Retinal pigment epithelial cell (primary cell): ENCODE data around the gene KRTAP4-3.
"Not testable (repeated sequence)": the region's sequence is repeated elsewhere in the genome, so short reads cannot be mapped to it uniquely, and the experiment has no call there.

ENCODE experiments used
- DNase-seq: peaks from one replicate; pipeline ENCODE4 v3.0.0-alpha.2; 2010; ENCODE audit warnings: low read depth
- H3K4me3 ChIP-seq: 2 replicates; pipeline ENCODE4 v1.5.1; 2011; ENCODE audit warnings: mild to moderate bottlenecking, low read length, control low read depth, moderate library complexity
- TF ChIP-seq, protein P1 (sequence below): conservative IDR thresholded peaks from 2 replicates; pipeline ENCODE4 v1.5.1; 2011; ENCODE audit warnings: low read depth, low read length, control low read depth, inconsistent platforms

Gene KRTAP4-3

GRCh38 chr17:41190328-41190727, 22.3 kb upstream of the KRTAP4-3 start:
- no peak overlapping the region for H3K4me3 ChIP-seq
- no peak for DNase-seq
- TF ChIP-seq, protein P1, sequence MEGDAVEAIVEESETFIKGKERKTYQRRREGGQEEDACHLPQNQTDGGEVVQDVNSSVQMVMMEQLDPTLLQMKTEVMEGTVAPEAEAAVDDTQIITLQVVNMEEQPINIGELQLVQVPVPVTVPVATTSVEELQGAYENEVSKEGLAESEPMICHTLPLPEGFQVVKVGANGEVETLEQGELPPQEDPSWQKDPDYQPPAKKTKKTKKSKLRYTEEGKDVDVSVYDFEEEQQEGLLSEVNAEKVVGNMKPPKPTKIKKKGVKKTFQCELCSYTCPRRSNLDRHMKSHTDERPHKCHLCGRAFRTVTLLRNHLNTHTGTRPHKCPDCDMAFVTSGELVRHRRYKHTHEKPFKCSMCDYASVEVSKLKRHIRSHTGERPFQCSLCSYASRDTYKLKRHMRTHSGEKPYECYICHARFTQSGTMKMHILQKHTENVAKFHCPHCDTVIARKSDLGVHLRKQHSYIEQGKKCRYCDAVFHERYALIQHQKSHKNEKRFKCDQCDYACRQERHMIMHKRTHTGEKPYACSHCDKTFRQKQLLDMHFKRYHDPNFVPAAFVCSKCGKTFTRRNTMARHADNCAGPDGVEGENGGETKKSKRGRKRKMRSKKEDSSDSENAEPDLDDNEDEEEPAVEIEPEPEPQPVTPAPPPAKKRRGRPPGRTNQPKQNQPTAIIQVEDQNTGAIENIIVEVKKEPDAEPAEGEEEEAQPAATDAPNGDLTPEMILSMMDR = no peak

GRCh38 chr17:41189837-41190318, 21.9 kb upstream of the KRTAP4-3 start, which contains the start of gene KRTAP9-1:
KRTAP9-1 (plus strand) TSS chr17:41189887; CDS start chr17:41189887, 0 bp downstream.
- H3K4me3 ChIP-seq, DNase-seq: not testable (repeated sequence)

DNA sequence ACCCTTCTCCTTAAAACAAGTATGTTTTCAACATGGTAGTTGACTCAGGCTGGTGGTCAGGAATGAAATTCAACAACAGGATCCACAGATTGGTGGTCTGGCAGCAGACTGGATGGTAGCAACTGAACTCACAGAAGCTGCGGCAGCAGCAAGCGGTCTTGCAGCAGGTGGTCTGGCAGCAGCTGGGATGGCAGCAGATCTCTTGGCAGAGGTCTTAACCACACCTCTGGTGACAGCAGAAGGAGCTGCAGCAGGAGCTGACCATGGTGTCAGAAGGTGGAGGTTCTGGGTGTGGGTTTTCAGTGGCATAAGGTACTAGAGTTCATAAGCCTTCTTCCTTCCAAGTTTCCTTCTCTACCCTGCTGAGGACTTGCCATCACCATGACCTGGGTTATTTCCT, 18.9 kb upstream of the KRTAP4-3 start:
- no peak overlapping the region for H3K4me3 ChIP-seq
- TF ChIP-seq, protein P1 = no peak

GRCh38 chr17:41185001-41185400, 17.0 kb upstream of the KRTAP4-3 start:
- no peak overlapping the region for H3K4me3 ChIP-seq
- TF ChIP-seq, protein P1 = no peak
- DNase-seq = no peak

More for the DNA sequence above, 18.9 kb upstream of the KRTAP4-3 start:
- DNase-seq = no peak

- no peak within 1 kb of the TSS for H3K4me3 ChIP-seq
- TF ChIP-seq, protein P1 = no peak
- no peak for DNase-seq
These were observed 16.5 kb upstream of the KRTAP4-3 start, which contains the start of gene KRTAP4-1 for GRCh38 chr17:41184480-41184961. KRTAP4-1 (minus strand) TSS chr17:41184911; CDS start chr17:41184854, 57 bp downstream.

DNA sequence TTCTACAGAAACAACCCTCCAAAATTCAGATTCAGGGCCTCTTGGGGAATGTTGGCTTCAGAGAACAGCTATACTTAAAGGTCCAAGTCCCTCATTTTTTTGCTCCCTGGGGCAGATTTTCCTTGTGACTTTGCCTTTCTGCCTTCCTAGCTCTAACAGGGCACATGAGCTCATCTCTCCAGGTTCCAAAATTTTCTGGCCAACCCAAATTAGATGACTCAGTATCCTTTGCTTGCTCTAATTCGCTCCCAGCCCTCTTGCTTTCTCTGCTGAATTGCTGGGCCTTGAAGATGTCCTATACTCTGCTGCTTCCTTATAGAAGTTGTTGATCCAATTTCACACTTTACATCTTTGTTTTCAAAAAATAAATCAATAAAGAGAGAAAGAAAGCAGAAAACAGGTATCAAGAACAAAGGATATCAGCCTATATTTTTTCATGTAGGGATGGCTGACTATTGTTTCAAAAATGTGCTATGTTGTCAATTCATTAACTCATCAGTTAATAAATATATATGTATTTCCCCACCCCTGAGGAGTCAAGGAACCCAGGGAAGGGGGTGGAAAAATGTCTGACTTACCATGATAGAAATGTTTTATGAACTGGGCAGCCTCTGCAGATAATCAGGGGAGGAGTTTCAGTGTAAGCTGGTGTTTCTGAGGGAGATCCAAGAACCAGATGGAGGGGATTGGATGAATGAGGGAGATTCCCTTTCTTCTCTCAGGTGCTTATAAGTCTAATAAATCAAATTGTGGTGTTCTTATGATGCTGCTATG, 11.0 kb upstream of the KRTAP4-3 start:
- DNase-seq = no peak
- no peak overlapping the region for H3K4me3 ChIP-seq
- TF ChIP-seq, protein P1 = no peak

DNA sequence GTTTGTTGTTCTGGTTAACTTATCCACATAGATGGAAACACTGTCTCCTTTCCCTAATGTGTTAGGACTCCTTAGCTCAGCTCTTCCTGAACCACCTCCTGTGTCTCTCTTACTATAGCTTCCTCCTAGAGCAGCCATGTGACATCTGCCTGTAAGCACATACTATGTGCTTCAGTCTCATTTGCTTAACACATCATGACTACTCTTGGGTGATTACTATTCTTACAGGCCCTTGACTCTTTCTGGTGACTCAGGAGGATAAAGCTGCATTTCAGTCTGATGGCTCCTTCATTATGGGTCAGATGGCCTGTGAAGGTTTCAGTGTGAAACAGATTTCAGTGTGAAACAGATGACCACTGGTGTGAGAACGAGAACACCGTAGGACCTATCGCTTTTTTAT, 10.3 kb upstream of the KRTAP4-3 start:
- TF ChIP-seq, protein P1 = no peak
- DNase-seq = peak; percentile 2
- H3K4me3 ChIP-seq = no peak overlapping the region
